H1 (cell line): ENCODE measurements around the gene SNTN. TPM values are rescaled to one million over a fixed set of nuclear protein-coding genes. Genes with fewer than 3 reads are reported as not detected.

Experiments
- CBX8 ChIP-seq: fragments of 300-800, 300-1000 bp; sonication (generic); IDR thresholded peaks from 2 replicates; pipeline ENCODE4 v1.7.1; 2016; ENCODE audit warnings: low read depth, low read length, borderline replicate concordance
- MAFK ChIP-seq: IDR thresholded peaks from 2 replicates; pipeline ENCODE4 v1.6.1; 2012; ENCODE audit warnings: low read depth, mild to moderate bottlenecking, improper control_type of control experiment, low read length
- NANOG ChIP-seq: IDR thresholded peaks from 2 replicates; pipeline ENCODE4 v1.6.1; 2011; ENCODE audit warnings: low read length, low read depth, mild to moderate bottlenecking, inconsistent platforms; ENCODE audit not compliant: insufficient read depth, poor library complexity, severe bottlenecking
- RBBP5 ChIP-seq: IDR thresholded peaks from 2 replicates; pipeline ENCODE4 v1.7.1; 2012; ENCODE audit warnings: low read depth, mild to moderate bottlenecking, inconsistent platforms, low read length, moderate library complexity, borderline replicate concordance
- RNF2 ChIP-seq: fragments of 200-900, 300-1000 bp; sonication (generic); IDR thresholded peaks from 2 replicates; pipeline ENCODE4 v1.7.1; 2016; ENCODE audit warnings: borderline replicate concordance, low read depth, mild to moderate bottlenecking, antibody characterized with exemption, low read length; ENCODE audit not compliant: poor library complexity, severe bottlenecking; ENCODE audit errors: missing control alignments
- SIRT6 ChIP-seq: IDR thresholded peaks from one replicate; pipeline ENCODE4 v1.7.1; 2012; ENCODE audit warnings: low read length, inconsistent platforms
- TAF7 ChIP-seq: optimal IDR thresholded peaks from 2 replicates; pipeline ENCODE3; 2011; ENCODE audit warnings: low read depth, mild to moderate bottlenecking, inconsistent platforms, low read length, moderate library complexity, borderline replicate concordance
- YY1 ChIP-seq: IDR thresholded peaks from 2 replicates; pipeline ENCODE4 v1.6.1; 2011; ENCODE audit warnings: low read depth, mild to moderate bottlenecking, low read length
- polyA plus RNA-seq, 7 experiments: library from polyadenylated mRNA; depleted of rRNA in 3 of 7; stranded (reverse) in 5 of 7; unstranded in 2 of 7; fragments of >200 nt in 5 of 7; fragments of 200-250 nt in 2 of 7; gene quantifications; 1 replicate in 5 of 7; 2 replicates in 1 of 7; 4 replicates in 1 of 7; pipeline versions ENCODE4 v1.2.1 to v1.2.3, GENCODE V29; 2011 to 2013; ENCODE audit warnings: missing spikeins in 2 of 7, mixed read lengths in 2 of 7
- total RNA-seq: library from RNA; stranded (reverse); fragmentation: NEBNext Ultra II Directional; extraction: Animal tissue kit (Norgen Biotek cat#: 25700); gene quantifications from 2 replicates; pipeline ENCODE4 v1.2.1, GENCODE V29; 2021

Gene SNTN
- total and polyA plus RNA-seq, 2 of the 8 experiments (the other 6 are each of a cell fraction or from before 2014, with no cell fraction given): not detected

- TF ChIP-seq YY1: no peak
- no peak for TF ChIP-seq TAF7
- TF ChIP-seq MAFK: no peak
- no peak for TF ChIP-seq RBBP5
- no peak for TF ChIP-seq RNF2
- TF ChIP-seq NANOG: no peak
- TF ChIP-seq SIRT6: no peak
- TF ChIP-seq CBX8: no peak
- TF ChIP-seq, all 59 proteins: peak for 0
These were observed 9.5 kb downstream of the SNTN start (continued) for GRCh38 chr3:63662011-63662410.
